HG02678 (cell line): ENCODE measurements around the gene MTCH1.
"Not testable (repeated sequence)": the region's sequence is repeated elsewhere in the genome, so short reads cannot be mapped to it uniquely, and the experiment has no call there.

Experiments used
- ATAC-seq: cut with Tn5 transposase; IDR thresholded peaks from one replicate; pipeline ENCODE4 v1.9.1; 2021; ENCODE audit warnings: mild to moderate bottlenecking, moderate library complexity; ENCODE audit not compliant: unreplicated experiment

Gene MTCH1

GRCh38 chr6:36999061-36999750 is 13.2 kb upstream of the MTCH1 start:
- no peak for ATAC-seq

GRCh38 chr6:36998723-36999038 is 12.7 kb upstream of the MTCH1 start:
- ATAC-seq: no peak

DNA sequence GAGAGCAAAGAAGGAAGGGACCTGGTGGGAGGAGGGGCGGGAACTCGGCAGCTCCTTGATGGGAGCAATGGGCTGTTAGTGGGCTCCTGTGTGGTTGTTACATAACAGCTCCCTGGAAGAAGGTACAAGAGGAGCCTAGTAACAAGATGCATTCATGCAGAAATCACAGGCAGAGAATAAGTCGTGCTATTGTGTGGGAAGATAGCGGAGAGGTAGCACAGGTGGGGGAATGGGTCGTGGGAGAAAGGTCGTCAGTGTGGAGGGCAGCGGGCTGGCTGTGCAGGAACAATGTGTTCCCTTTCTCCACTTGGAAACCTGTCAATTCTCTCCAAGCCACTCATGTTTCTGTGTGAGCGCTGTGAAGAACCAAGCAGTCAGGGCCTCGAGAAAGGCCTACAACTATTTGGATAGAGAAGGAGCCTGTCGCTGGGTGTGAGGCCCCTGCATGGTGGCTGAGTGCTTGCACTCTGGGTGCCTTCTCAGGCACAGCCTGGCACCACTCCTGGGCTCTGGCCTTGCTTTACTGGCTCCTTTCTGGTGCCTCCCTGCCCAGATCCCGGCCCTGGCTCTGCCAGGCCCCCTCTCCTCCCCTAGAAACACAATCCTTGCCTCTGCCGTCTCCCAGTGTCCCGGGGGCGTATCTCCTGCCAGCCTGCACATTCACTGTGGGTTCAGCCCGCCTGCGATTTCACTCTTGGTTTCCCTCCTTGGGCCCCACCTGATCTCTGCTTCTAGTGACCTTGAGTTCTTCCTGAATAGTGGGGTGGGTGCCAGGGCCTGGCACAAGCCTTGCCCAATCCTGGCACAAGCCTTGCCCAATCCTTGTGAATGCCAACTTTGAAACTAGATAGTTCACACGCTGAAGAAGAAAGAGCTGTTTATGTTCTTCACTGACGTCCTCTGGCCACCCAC is 12.1 kb upstream of the MTCH1 start:
- ATAC-seq: no peak

GRCh38 chr6:36990401-36990800 is 4.4 kb upstream of the MTCH1 start:
- not testable (repeated sequence) for ATAC-seq

DNA sequence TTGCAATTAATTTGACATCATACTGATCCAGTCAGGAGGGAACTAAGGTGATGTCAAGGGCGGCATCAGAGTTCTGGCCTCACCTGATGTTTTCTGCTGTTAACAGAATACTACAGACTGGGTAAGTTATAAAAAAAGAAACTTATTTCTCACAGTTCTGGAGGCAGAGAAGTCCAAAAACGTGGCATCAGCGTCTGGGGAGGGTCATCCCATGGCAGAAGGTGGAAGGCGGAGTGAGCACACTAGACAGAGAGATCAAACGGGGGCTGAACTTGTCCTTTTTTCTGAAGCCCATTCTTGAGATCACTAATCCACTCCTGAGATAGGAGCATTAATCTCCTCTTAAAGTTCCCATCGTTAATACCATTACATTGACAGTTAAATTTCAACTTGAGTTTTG is 3.3 kb upstream of the MTCH1 start:
- ATAC-seq: no peak

GRCh38 chr6:36986704-36987047 is 680 bp upstream of the MTCH1 start:
- no peak for ATAC-seq

GRCh38 chr6:36985417-36985807 is 584 bp downstream of the MTCH1 start:
- no peak for ATAC-seq

DNA sequence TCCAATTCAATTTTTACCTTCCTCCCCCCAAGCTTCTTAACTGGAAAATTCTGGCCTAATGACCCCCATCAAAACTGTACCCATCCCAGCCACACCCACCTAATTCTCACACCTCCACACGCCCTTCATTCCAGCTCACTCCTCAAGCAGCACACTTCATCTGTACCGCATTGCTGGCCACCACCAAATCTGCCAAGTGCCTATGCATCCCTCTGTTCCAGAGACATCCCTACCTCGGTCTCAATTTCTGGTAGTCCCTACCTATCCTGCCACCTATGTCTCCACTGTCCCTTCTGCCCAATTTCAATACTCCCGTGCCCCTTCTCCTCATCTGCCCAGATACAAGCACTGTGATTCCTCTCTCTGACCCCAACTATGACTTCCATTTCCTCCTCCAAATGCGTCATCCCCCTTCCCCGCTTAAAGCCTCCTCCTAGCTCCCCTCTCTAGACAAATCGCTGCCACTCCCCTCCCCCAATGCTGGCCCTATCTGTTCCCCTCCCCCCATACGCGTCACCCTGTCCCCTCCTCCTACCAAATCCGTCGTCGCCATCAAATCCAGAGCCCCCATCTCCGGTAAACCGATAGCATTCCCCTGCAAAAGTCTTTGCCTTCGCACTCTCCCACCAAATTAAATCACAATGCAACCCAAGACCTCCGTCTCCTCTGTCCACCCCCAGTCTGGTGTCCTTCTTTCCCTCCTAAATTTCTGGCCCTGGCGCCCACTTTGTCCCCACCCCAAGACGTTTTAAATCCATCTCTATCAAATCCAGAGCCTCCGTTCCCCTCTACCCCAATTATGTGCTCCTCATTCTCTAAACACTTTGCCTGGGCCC is 1.2 kb downstream of the MTCH1 start:
- ATAC-seq: no peak

DNA sequence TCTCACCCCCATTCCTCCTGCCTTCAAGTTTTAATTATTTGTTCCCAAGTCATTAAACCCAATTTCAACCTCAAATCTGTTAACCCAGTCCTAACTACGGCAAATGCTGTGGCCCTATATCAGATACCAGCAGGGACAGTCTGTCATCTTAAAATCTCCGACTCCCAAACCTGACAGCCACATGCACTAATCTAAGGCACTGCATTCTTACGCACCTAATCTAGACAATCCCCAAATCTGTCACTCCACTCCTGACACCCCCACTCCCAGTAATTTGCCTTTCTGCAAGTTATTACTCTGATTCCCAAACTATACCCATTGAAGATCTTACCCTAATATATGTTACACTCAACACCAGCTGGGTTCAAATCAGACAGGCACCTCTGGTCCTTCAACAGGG is 2.5 kb downstream of the MTCH1 start:
- ATAC-seq: no peak

DNA sequence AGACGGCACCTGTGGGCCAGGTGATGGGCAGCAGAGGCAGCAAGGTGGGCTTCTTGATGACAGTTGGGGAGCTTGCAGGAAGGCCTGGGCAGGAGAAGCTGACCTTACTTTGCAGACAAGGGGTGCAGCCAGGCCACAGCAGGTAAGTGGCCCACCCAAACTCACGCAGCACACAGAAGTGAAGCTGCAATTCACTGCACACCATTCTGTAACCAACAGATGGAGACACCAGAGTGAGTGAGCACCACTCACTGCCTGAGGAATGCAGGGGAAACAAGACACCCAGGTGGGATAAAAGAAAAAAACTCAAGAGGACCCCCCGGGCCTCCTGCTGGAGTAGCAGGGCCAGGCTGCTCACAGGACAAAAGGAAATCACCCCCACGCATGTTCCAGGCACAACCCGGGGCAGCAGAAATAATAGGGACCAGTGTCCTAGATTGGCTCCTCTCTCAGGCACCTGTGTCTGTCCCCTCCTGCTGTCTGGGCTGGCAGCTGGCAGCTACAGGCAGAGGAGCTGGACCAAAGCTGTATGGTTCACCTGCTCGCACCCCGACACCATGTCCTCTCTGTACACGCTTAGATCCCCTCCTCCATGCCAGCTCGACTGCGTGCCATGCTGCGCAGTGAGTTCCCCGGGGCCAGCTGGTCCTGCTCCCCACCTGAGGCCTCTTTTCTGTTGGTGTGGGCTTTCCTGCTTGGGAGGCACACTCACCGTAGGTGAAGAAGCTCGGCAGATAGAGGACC is 4.9 kb downstream of the MTCH1 start:
- ATAC-seq: no peak

DNA sequence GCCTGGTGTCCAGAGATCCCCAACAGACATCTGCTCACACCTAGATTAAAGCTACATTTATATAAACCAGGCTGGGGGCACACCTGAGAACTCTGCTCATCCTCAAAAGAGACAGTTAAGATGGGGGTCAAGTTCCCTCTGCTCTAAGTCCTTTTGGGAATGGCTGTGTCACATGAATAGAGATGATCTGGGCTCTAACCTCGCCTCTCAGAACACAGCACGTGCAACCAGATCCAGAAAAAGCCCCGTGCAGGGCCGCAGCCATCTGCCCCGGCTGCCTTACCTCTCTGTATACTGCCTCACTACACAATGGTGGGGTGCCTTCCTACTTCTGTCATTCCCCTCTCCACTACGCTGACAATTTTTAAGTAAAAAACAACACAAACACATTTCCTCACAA is 5.9 kb downstream of the MTCH1 start:
- no peak for ATAC-seq

DNA sequence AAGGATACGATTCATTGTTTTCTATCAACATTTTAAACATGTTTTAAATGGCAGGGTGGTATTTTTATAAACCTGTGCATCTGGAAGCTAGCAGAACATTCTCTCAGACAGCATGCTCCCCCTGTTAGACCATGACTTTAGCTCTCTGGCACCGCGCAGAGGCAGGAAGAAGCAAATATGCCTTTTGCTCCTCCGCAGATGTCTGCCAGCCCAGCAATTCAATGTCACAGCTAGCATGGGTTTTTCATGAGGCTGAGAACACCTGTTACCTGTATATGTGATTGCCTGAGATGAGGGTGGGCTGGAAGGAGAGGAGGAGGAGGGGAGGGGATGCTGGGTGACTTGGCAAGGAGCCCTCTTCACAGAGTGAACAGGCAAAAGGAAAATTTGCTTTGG is 6.7 kb downstream of the MTCH1 start:
- ATAC-seq: no peak

- no peak for ATAC-seq
These were observed 7.3 kb downstream of the MTCH1 start for GRCh38 chr6:36978421-36979346.

DNA sequence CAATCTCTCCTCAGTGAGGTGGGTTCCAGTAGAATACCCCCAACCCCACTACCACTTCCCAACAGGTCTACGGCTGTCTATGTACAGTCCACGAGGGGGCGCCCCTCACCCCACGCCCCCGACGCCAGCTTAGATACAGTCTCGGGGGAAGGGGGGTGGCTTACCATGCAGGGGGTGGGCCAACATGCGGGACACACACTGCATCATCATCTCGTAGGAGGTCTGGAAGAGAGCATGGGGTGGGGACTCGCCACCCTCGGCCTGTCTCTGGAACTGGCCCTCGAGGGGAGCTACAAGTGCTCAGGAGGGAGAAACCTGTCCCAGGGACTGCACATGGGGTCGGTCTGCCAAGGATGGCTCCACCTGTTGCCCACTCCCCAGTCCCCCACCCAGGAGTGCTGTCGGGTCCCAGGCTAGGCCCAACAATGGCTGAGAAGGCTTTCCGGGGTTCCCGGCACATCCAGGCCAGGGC is 8.5 kb downstream of the MTCH1 start:
- ATAC-seq: no peak

GRCh38 chr6:36976931-36977330 is 9.1 kb downstream of the MTCH1 start:
- no peak for ATAC-seq

GRCh38 chr6:36976509-36976908 is 9.5 kb downstream of the MTCH1 start:
- ATAC-seq: no peak

GRCh38 chr6:36976007-36976264 is 10.1 kb downstream of the MTCH1 start:
- no peak for ATAC-seq

DNA sequence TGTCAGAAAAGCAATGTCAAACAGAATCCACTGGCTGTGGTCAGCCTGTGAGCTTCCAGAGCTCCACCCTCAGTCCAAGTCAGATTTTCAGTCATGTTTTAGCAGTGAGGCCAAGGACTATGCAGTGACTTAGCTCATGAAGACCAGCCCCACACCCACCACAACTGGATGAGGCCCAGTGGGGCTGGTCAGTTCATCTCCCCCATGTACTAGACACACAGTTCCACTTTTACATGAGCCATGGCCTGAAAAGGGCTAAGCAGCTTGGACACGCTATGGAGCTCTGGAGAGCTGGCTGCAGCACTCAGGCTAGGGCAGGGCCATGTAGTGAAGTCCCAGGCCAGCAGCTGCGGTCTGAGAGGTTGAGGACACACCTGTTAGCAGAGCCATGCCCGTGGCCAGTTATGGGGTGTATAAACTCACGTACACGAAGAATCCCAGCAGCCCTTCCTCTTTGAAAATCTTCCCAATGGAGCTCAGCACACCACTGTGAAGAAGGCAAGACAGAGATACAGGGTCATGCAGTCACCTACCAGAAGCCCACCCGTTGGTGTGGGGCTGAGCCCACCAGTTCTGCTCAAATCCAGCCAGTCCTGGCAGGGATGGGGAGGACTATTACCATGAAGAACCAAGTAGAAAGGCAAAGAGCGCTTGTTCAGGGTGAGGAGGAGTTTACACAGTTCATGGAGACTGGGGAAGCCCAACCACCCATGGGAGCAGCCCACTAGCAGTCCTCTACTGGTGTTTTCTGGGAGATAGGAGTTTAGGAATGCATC is 10.6 kb downstream of the MTCH1 start:
- ATAC-seq: no peak

DNA sequence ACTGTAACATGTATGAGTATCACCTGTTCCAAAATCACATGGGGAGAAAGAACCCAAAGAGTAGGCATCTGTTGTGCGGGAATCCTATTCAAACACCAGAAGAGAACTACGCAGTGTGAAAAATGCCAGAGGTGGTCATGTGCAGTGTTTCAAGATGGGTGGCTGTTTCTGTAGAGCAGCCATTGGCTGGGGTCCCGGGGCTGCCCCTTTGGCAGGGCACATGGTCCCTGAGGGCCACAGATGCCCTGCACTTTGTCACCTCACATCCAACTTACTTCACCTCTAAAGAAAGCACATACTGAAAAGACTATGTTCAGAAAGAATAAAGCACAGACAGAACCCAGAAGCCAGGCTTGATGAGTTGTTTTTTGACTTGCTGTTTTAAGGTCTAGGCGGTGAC is 12.3 kb downstream of the MTCH1 start:
- no peak for ATAC-seq
